HUES48 (cell line): Measurements from ENCODE around the gene VHLL.
A peak's percentile ranks its signal among the peaks of the same experiment; 100 is the strongest.
"Not testable (repeated sequence)": the region's sequence is repeated elsewhere in the genome, so short reads cannot be mapped to it uniquely, and the experiment has no call there.

Source experiments
- H3K27ac ChIP-seq: one replicate; pipeline ENCODE4 v1.7.0; 2013; ENCODE audit warnings: low read depth, low read length, inconsistent platforms
- H3K27me3 ChIP-seq: 2 replicates; pipeline ENCODE4 v1.6.1; 2013; ENCODE audit warnings: mild to moderate bottlenecking, low read length; ENCODE audit not compliant: control insufficient read depth, insufficient read depth
- H3K36me3 ChIP-seq: 2 replicates; pipeline ENCODE4 v1.6.1; 2013; ENCODE audit warnings: low read length; ENCODE audit not compliant: control insufficient read depth, insufficient read depth
- H3K4me1 ChIP-seq: 2 replicates; pipeline ENCODE4 v1.6.1; 2013; ENCODE audit warnings: mild to moderate bottlenecking, low read length; ENCODE audit not compliant: control insufficient read depth, insufficient read depth
- H3K4me3 ChIP-seq: 2 replicates; pipeline ENCODE4 v1.5.1; 2013; ENCODE audit warnings: mild to moderate bottlenecking, low read depth, low read length
- H3K9ac ChIP-seq: 2 replicates; pipeline ENCODE4 v1.6.1; 2013; ENCODE audit warnings: mild to moderate bottlenecking, low read depth, low read length, moderate library complexity
- H3K9me3 ChIP-seq: 2 replicates; pipeline ENCODE4 v1.6.1; 2013; ENCODE audit warnings: low read length; ENCODE audit not compliant: control insufficient read depth, insufficient read depth

Gene VHLL

GRCh38 chr1:156298852-156299357, at the start of gene VHLL:
VHLL (minus strand) TSS chr1:156299307; CDS start chr1:156299189, 118 bp downstream.
- Histone ChIP-seq H3K4me1 (no peaks in the 10 kb centered on the region), H3K36me3 (0 out of 2 replicates have a peak, but pooled peaks cover 3% of the 10 kb centered on the region), H3K9me3 (no peaks in the 10 kb centered on the region), H3K4me3 (no peak within 1 kb of the TSS), H3K9ac (no peak within 1 kb of the TSS), H3K27me3 (no peaks in the 10 kb centered on the region), H3K27ac (no peak within 1 kb of the TSS)

- Histone ChIP-seq H3K27ac (no peak overlapping the region), H3K9ac (no peak overlapping the region), H3K27me3 (no peaks in the 10 kb centered on the region), H3K36me3 (no peaks in the 10 kb centered on the region), H3K4me1 (no peaks in the 10 kb centered on the region), H3K9me3 (no peaks in the 10 kb centered on the region), H3K4me3 (no peak overlapping the region)
Observed at GRCh38 chr1:156347331-156347730, 48.2 kb upstream of the VHLL start.

GRCh38 chr1:156346636-156347035, 47.5 kb upstream of the VHLL start:
- Histone ChIP-seq H3K27ac (no peak overlapping the region), H3K9me3 (no peaks in the 10 kb centered on the region), H3K27me3 (no peaks in the 10 kb centered on the region), H3K4me1 (no peaks in the 10 kb centered on the region), H3K4me3 (no peak overlapping the region), H3K36me3 (no peaks in the 10 kb centered on the region), H3K9ac (no peak overlapping the region)

- H3K27ac ChIP-seq, H3K4me3 ChIP-seq, H3K9me3 ChIP-seq: not testable (repeated sequence)
Observed at GRCh38 chr1:156346035-156346434, 46.9 kb upstream of the VHLL start.

DNA sequence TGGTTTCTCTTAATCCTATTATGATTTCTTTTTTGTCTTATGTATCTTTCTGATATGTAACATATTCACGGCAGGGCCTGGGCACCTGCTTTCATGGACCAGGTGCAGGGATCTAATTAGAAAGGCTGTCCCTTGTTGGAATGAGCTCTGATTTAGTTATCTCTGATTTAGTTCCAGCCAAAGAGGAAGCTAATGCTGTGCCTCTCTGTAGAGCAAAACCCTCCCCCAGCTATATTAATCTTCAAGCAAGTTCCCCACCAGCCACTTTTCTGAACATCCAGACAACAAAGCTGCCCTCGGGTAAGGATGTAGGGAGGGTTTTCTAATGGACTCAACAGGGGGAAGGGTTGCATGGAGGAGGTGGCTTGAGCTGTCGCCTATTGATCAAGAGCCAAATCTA, 45.3 kb upstream of the VHLL start:
- no peaks in the 10 kb centered on the region for H3K36me3 ChIP-seq
- H3K9ac ChIP-seq: no peak overlapping the region
- H3K4me3 ChIP-seq: no peak overlapping the region
- H3K9me3 ChIP-seq: no peaks in the 10 kb centered on the region
- H3K27me3 ChIP-seq: no peaks in the 10 kb centered on the region
- no peak overlapping the region for H3K27ac ChIP-seq
- no peaks in the 10 kb centered on the region for H3K4me1 ChIP-seq

More at GRCh38 chr1:156346035-156346434, 46.9 kb upstream of the VHLL start:
- H3K9ac ChIP-seq, H3K27me3 ChIP-seq, H3K36me3 ChIP-seq, H3K4me1 ChIP-seq: not testable (repeated sequence)

DNA sequence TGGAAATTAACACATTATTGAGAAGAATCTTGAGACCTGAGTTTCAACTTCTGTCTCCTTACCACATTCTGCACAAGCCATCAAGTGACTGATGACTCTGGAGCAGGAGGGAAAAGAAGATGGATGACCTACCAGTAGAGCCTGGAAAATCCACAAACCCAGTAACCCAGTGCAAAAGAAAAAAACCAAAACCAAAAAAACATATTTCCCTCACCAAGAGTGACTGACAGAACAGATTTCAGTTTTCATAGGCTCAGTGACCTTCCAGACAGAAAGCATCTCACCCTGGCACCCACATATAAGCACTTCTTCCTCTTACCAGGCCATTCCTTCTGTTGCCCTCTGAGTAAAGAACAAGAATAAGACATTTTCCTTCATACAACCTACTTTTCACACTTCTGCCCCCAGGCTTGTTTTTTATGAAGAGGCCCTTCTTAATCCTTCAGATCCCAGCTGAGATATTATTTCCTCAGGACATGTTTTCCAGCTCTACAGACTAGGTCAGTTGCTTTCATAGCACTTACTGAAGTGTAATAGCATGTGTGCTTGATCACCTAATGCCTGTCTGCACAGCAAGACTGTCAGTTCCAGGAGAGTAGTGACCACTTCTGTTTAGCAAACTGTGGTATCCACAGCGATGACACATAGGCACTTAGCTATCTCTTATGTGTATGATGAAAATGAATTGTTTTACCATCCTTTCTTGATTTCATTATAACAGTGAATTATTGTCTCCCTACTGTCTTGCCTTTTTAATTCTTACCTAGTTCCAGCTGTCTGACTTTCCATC, 43.3 kb upstream of the VHLL start:
- H3K9me3 ChIP-seq: no peaks in the 10 kb centered on the region
- H3K4me3 ChIP-seq: no peak overlapping the region
- no peaks in the 10 kb centered on the region for H3K36me3 ChIP-seq
- no peak overlapping the region for H3K27ac ChIP-seq
- H3K27me3 ChIP-seq: no peaks in the 10 kb centered on the region
- no peak overlapping the region for H3K9ac ChIP-seq
- H3K4me1 ChIP-seq: no peaks in the 10 kb centered on the region

DNA sequence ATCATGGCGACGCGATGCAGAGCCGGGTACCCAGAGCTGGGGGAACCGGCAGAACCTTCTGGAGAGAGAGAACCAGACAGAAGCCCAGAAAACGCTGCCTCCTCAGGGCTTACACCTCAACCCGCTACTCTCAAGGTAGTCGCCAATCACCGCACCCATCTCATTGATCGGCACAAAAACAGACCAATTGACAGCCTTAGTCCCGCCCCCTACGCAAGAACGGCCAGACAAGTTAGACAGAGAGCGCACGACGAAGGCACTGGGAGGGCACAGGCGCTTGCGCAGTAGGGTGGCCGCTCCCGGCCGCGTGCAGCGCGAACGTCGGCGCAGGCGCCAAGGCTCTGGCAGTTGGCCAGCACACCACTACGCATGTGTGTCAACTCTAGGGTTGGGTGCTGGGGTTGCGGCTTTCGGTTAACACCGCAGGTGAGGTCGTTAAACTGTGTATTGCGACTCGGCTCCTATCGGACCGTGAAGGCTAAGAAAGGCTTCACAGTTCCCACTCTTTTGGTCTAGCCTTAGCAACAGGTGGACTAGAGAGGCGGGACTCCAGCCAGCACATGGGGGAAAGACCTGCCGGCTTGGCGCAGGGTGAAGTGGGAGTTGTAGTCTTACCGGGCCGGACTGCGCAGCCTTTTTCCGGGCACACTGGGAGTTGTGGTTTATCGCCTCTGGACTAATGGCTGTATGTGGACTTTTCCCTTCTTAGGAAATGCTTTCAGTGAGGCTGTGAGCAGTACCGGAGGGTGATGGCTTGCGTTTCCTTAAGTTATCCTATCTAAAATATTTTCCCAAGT, 39.3 kb upstream of the VHLL start, which contains the start of the genes CCT3 and TSACC:
TSS of gene CCT3 (minus strand) at position 113 of the 797 bp plus-strand sequence. CDS start at position 5, 108 bp downstream.
TSS of gene TSACC (plus strand) at position 347 of the 797 bp plus-strand sequence. CDS start 1,232 bp downstream, outside the sequence.
- Histone ChIP-seq H3K27ac (peak within 1 kb of the TSS; percentile 92), H3K4me3 (peak within 1 kb of the TSS; percentile 85), H3K9ac (peak within 1 kb of the TSS; percentile 82), H3K9me3 (no peaks in the 10 kb centered on the region), H3K4me1 (no peaks in the 10 kb centered on the region; the same call in 1 of the 2 replicates), H3K27me3 (no peaks in the 10 kb centered on the region), H3K36me3 (peaks cover 33% of the 10 kb centered on the region)

GRCh38 chr1:156337888-156338179, 38.7 kb upstream of the VHLL start:
- H3K4me1 ChIP-seq: no peaks in the 10 kb centered on the region; the same call in 1 of the 2 replicates
- peak overlapping the region; percentile 85 for H3K4me3 ChIP-seq
- no peaks in the 10 kb centered on the region for H3K9me3 ChIP-seq
- H3K27me3 ChIP-seq: no peaks in the 10 kb centered on the region
- H3K36me3 ChIP-seq: peaks cover 38% of the 10 kb centered on the region
- H3K27ac ChIP-seq: peak overlapping the region; percentile 85
- peak overlapping the region; percentile 82 for H3K9ac ChIP-seq

DNA sequence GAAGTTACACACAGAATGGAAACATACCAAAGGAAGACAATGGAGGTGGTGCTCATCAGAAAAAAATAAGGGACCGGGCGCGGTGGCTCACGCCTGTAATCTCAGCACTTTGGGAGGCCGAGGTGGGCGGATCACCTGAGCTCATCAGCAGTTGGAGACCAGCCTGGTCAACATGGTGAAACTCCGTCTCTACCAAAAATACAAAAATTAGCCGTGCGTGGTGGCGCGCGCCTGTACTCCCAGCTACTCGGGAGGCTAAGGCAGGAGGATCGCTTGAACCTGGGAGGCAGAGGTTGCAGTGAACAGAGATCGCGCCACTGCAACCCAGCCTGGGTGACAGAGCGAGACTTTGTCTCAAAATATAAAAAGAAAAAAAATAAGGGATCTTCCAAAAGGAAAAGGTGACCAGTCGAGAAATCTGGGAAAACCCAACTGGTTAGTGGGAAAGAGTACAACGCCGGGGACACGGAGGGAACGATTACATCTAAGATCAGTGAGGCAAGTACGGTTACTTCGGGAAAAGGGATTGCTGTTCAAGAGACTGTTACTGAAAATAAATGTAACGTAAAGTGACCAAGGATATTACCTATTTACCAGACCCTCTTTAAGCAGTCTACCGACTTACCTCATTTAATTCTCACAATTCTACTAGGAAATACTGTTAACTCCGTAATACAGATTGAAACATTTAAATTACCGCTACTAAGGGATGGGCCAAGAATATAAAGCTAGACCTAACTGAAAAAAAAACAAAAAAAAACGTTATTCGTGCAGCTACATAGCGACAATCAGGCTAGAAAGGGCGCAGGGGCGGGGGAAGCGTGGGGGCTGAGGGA, 38.2 kb upstream of the VHLL start:
- Histone ChIP-seq H3K9ac (peak overlapping the region; percentile 82), H3K4me3 (peak overlapping the region; percentile 85), H3K9me3 (no peaks in the 10 kb centered on the region), H3K4me1 (no peaks in the 10 kb centered on the region; the same call in 1 of the 2 replicates), H3K27ac (peak overlapping the region; percentile 85), H3K27me3 (no peaks in the 10 kb centered on the region), H3K36me3 (peaks cover 44% of the 10 kb centered on the region)

DNA sequence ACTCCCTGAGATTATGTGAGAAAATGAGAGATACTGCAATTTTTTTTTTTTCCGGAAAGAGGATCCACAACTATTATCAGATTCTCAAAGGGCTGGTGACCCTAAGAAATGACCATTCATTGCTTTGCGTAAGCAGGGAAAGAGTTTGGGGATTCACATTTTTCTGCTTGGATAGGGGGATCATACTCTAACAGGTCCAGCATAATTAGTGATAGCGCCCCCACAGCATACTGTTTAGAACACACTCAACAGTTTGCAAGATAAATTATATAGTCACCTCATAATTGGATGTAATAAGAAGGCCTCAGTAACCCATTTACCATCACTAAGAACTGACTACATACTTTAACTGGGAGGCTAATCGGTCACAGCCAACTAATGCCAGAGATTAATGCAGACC, 37.1 kb upstream of the VHLL start:
- Histone ChIP-seq H3K4me1 (no peaks in the 10 kb centered on the region; the same call in 1 of the 2 replicates), H3K9ac (no peak overlapping the region), H3K27me3 (no peaks in the 10 kb centered on the region), H3K4me3 (peak overlapping the region; percentile 85), H3K9me3 (no peaks in the 10 kb centered on the region), H3K27ac (no peak overlapping the region), H3K36me3 (peaks cover 54% of the 10 kb centered on the region)
